SU-DHL-6 (cell line): ENCODE measurements around the gene GPR55.

ENCODE experiments used
- CTCF ChIP-seq: fragments of 200-600 bp; sonication (generic); IDR thresholded peaks from one replicate; pipeline ENCODE4 v1.5.1; 2017; ENCODE audit warnings: antibody characterized with exemption, mild to moderate bottlenecking, low read length, moderate library complexity; ENCODE audit not compliant: insufficient read depth, poor library complexity, severe bottlenecking
- EZH2phosphoT487 ChIP-seq: fragments of 200-600 bp; sonication (generic), shearing (Covaris generic); conservative IDR thresholded peaks from 2 replicates; pipeline ENCODE4 v1.6.1; 2018; ENCODE audit warnings: mild to moderate bottlenecking, antibody characterized with exemption, low read length, moderate library complexity, mixed read lengths

- TF ChIP-seq CTCF (no peak), EZH2phosphoT487 (no peak)
Observed at GRCh38 chr2:230929381-230930148, 4.5 kb upstream of the GPR55 start.
